ENCODE measurements around the gene ALDH3B1.

ALDH3B1 gene

GRCh38 chr11:68004551-68005335, 5.4 kb upstream of the ALDH3B1 start:
- H3K27me3 ChIP-seq (ENCODE audit: control insufficient read depth in 5 of 5, insufficient read depth in 4 of 5, low read length in 5 of 5), result no peaks in the 10 kb centered on the region
- no peaks in the 10 kb centered on the region for H3K9me3 ChIP-seq (ENCODE audit: control insufficient read depth in 5 of 5, low read length in 5 of 5)
- peaks cover 0 to under 1% (median 0%) of the 10 kb centered on the region in 5 donors for H3K36me3 ChIP-seq (ENCODE audit: control insufficient read depth in 5 of 5, insufficient read depth in 5 of 5, low read length in 5 of 5)
- no peak overlapping the region for H3K27ac ChIP-seq (ENCODE audit: low read depth, low read length)
- H3K9ac ChIP-seq (ENCODE audit: low read length in 5 of 5), result no peak overlapping the region
- H3K4me3 ChIP-seq (ENCODE audit: low read depth in 1 of 5, low read length in 5 of 5), result peak overlapping the region; percentile 34 to 75 (median 61)
- H3K4me1 ChIP-seq (ENCODE audit: control insufficient read depth in 5 of 5, insufficient read depth in 5 of 5, low read length in 5 of 5), result peaks cover 0 to 46% (median 29%) of the 10 kb centered on the region in 5 donors

- Histone ChIP-seq H3K9me3 (ENCODE audit: control insufficient read depth in 5 of 5, low read length in 5 of 5) (no peaks in the 10 kb centered on the region), H3K4me3 (ENCODE audit: low read depth in 1 of 5, low read length in 5 of 5) (no peak overlapping the region), H3K4me1 (ENCODE audit: control insufficient read depth in 5 of 5, insufficient read depth in 5 of 5, low read length in 5 of 5) (peaks cover 3 to 66% (median 48%) of the 10 kb centered on the region in 5 donors), H3K27me3 (ENCODE audit: control insufficient read depth in 5 of 5, insufficient read depth in 4 of 5, low read length in 5 of 5) (no peaks in the 10 kb centered on the region), H3K9ac (ENCODE audit: low read length in 5 of 5) (no peak overlapping the region), H3K27ac (ENCODE audit: low read depth, low read length) (no peak overlapping the region), H3K36me3 (ENCODE audit: control insufficient read depth in 5 of 5, insufficient read depth in 5 of 5, low read length in 5 of 5) (no peaks in the 10 kb centered on the region)
These were observed 3.4 kb upstream of the ALDH3B1 start for GRCh38 chr11:68006606-68007166.

- Histone ChIP-seq H3K9me3 (ENCODE audit: control insufficient read depth in 5 of 5, low read length in 5 of 5) (no peaks in the 10 kb centered on the region), H3K4me3 (ENCODE audit: low read depth in 1 of 5, low read length in 5 of 5) (no peak overlapping the region), H3K27me3 (ENCODE audit: control insufficient read depth in 5 of 5, insufficient read depth in 4 of 5, low read length in 5 of 5) (no peaks in the 10 kb centered on the region), H3K9ac (ENCODE audit: low read length in 5 of 5) (peak overlapping the region in 1 of 5 donors; percentile 35), H3K36me3 (ENCODE audit: control insufficient read depth in 5 of 5, insufficient read depth in 5 of 5, low read length in 5 of 5) (no peaks in the 10 kb centered on the region), H3K27ac (ENCODE audit: low read depth, low read length) (no peak overlapping the region), H3K4me1 (ENCODE audit: control insufficient read depth in 5 of 5, insufficient read depth in 5 of 5, low read length in 5 of 5) (peaks cover 3 to 70% (median 56%) of the 10 kb centered on the region in 5 donors)
These were observed 2.4 kb upstream of the ALDH3B1 start for GRCh38 chr11:68007498-68008380.

GRCh38 chr11:68008381-68009337, 1.5 kb upstream of the ALDH3B1 start:
- Histone ChIP-seq H3K27ac (ENCODE audit: low read depth, low read length) (peak overlapping the region; percentile 86), H3K4me1 (ENCODE audit: control insufficient read depth in 5 of 5, insufficient read depth in 5 of 5, low read length in 5 of 5) (peaks cover 3 to 73% (median 60%) of the 10 kb centered on the region in 5 donors), H3K9me3 (ENCODE audit: control insufficient read depth in 5 of 5, low read length in 5 of 5) (no peaks in the 10 kb centered on the region), H3K36me3 (ENCODE audit: control insufficient read depth in 5 of 5, insufficient read depth in 5 of 5, low read length in 5 of 5) (no peaks in the 10 kb centered on the region), H3K9ac (ENCODE audit: low read length in 5 of 5) (peak overlapping the region in 1 of 5 donors; percentile 14), H3K27me3 (ENCODE audit: control insufficient read depth in 5 of 5, insufficient read depth in 4 of 5, low read length in 5 of 5) (no peaks in the 10 kb centered on the region), H3K4me3 (ENCODE audit: low read depth in 1 of 5, low read length in 5 of 5) (peak overlapping the region in 1 of 5 donors; percentile 29)

GRCh38 chr11:68009391-68010089, 587 bp upstream of the ALDH3B1 start:
- H3K4me1 ChIP-seq (ENCODE audit: control insufficient read depth in 5 of 5, insufficient read depth in 5 of 5, low read length in 5 of 5), result peaks cover 7 to 76% (median 63%) of the 10 kb centered on the region in 5 donors
- H3K27me3 ChIP-seq (ENCODE audit: control insufficient read depth in 5 of 5, insufficient read depth in 4 of 5, low read length in 5 of 5), result no peaks in the 10 kb centered on the region
- H3K4me3 ChIP-seq (ENCODE audit: low read depth in 1 of 5, low read length in 5 of 5), result peak overlapping the region in 3 of 5 donors; percentile 29 to 63 (median 38)
- H3K27ac ChIP-seq (ENCODE audit: low read depth, low read length), result peak overlapping the region; percentile 86
- no peaks in the 10 kb centered on the region for H3K36me3 ChIP-seq (ENCODE audit: control insufficient read depth in 5 of 5, insufficient read depth in 5 of 5, low read length in 5 of 5)
- H3K9ac ChIP-seq (ENCODE audit: low read length in 5 of 5), result peak overlapping the region in 2 of 5 donors; percentile 61 to 70
- H3K9me3 ChIP-seq (ENCODE audit: control insufficient read depth in 5 of 5, low read length in 5 of 5), result no peaks in the 10 kb centered on the region

GRCh38 chr11:68011051-68011943, 1.2 kb downstream of the ALDH3B1 start:
- peak overlapping the region in 4 of 5 donors; percentile 38 to 63 (median 49) for H3K4me3 ChIP-seq (ENCODE audit: low read depth in 1 of 5, low read length in 5 of 5)
- no peaks in the 10 kb centered on the region for H3K27me3 ChIP-seq (ENCODE audit: control insufficient read depth in 5 of 5, insufficient read depth in 4 of 5, low read length in 5 of 5)
- H3K4me1 ChIP-seq (ENCODE audit: control insufficient read depth in 5 of 5, insufficient read depth in 5 of 5, low read length in 5 of 5), result peaks cover 7 to 85% (median 69%) of the 10 kb centered on the region in 5 donors
- peak overlapping the region; percentile 86 for H3K27ac ChIP-seq (ENCODE audit: low read depth, low read length)
- H3K9ac ChIP-seq (ENCODE audit: low read length in 5 of 5), result peak overlapping the region in 4 of 5 donors; percentile 61 to 70 (median 65)
- H3K9me3 ChIP-seq (ENCODE audit: control insufficient read depth in 5 of 5, low read length in 5 of 5), result no peaks in the 10 kb centered on the region
- H3K36me3 ChIP-seq (ENCODE audit: control insufficient read depth in 5 of 5, insufficient read depth in 5 of 5, low read length in 5 of 5), result no peaks in the 10 kb centered on the region

- H3K4me1 ChIP-seq (ENCODE audit: control insufficient read depth in 5 of 5, insufficient read depth in 5 of 5, low read length in 5 of 5), result peaks cover 9 to 91% (median 79%) of the 10 kb centered on the region in 5 donors
- peak overlapping the region in 1 of 5 donors; percentile 15 for H3K9ac ChIP-seq (ENCODE audit: low read length in 5 of 5)
- H3K27ac ChIP-seq (ENCODE audit: low read depth, low read length), result peak overlapping the region; percentile 86
- no peak overlapping the region for H3K4me3 ChIP-seq (ENCODE audit: low read depth in 1 of 5, low read length in 5 of 5)
- no peaks in the 10 kb centered on the region for H3K36me3 ChIP-seq (ENCODE audit: control insufficient read depth in 5 of 5, insufficient read depth in 5 of 5, low read length in 5 of 5)
- H3K27me3 ChIP-seq (ENCODE audit: control insufficient read depth in 5 of 5, insufficient read depth in 4 of 5, low read length in 5 of 5), result no peaks in the 10 kb centered on the region
- no peaks in the 10 kb centered on the region for H3K9me3 ChIP-seq (ENCODE audit: control insufficient read depth in 5 of 5, low read length in 5 of 5)
These were observed 2.1 kb downstream of the ALDH3B1 start for GRCh38 chr11:68012044-68012842.

Data from subcutaneous abdominal adipose tissue (tissue), 5 donors.